ENCODE data around the gene TMEM191C.

- TF ChIP-seq CTCF (IDR thresholded peaks at IDR 0.05) (no peak), POLR2A (IDR thresholded peaks at IDR 0.05) (no peak), EP300 (IDR thresholded peaks at IDR 0.05) (no peak)
These were observed 17.5 kb upstream of the TMEM191C start for GRCh38 chr22:21449531-21450319.
